ACHN (cell line): ENCODE data around the gene TGFB1.
"Not testable (repeated sequence)": the region's sequence is repeated elsewhere in the genome, so short reads cannot be mapped to it uniquely, and the experiment has no call there.

ENCODE experiments used
- DNase-seq: peaks from one replicate; pipeline ENCODE4 v3.0.0-alpha.2; 2015
- in situ Hi-C: cut with HindIII; loops from 2 replicates; pipeline ENCODE4 v1.10.0; 2017; ENCODE audit warnings: low sequenced_read_pairs, low pct_ligation_motif_present, low pct_unique_long_range_greater_than_20kb

The TGFB1 gene

DNA sequence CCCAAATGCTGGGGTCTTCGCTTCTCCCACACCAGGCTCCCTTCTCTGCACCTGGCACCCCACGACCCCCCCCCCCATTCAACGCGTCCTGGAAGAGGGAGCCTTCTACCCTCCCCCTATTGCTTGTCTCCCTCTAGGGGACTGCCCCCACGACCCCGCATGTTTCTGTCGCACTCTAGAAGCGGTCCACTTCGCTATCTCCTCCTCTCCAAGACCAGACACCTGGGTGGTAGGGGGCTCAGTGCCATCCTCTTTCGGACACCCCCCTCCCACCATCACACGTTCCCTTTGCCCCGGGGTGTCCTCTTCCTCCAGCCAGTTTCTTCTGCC, 1.5 kb downstream of the TGFB1 start:
- DNase-seq = no peak
- in situ Hi-C loops = no loop called here

DNA sequence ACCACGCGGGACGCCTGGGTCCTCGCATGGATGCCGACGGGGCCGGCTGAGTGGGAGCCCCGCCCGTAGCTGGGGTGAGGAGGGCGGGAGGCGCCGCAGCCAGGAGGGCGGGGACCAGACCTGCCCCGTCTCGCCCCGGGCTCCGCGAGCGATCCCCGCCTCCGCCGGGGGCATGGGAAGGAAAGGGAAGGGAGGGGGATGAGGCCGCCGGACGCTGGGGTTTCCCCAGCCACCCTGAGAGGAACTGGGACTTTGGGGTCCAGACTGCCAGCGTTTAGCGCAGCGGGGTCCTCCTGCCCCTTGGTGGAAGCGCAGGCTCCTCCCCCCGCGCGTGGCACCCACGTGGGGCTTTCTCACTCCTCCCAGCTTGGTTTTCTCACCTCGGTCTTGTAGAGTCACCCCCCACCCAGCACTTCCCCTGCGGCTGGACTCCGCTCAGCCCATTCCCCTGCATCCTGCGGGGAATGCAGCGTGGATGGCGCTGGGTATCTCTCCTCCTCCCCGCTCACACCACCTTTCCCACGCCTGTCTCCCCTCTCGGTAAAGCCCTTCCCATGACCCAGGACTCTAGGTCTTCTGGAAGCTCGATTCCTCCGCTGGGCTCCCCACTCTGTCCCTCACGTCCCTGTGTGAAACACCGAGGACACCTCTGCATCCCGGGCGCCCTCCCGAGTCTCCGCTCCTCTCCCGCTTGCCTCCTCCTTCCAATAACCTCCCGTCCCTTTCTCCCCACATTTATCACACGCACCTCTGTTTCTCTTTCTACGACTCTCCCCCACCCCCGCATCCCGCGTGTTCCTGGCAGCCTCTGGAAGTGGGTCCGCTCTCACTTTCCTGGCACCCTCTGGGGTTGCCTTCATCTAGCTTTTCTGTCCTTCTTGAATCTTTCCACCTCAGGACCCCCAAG, 2.1 kb downstream of the TGFB1 start:
- in situ Hi-C loops = no loop called here
- DNase-seq = peak; percentile 49

DNA sequence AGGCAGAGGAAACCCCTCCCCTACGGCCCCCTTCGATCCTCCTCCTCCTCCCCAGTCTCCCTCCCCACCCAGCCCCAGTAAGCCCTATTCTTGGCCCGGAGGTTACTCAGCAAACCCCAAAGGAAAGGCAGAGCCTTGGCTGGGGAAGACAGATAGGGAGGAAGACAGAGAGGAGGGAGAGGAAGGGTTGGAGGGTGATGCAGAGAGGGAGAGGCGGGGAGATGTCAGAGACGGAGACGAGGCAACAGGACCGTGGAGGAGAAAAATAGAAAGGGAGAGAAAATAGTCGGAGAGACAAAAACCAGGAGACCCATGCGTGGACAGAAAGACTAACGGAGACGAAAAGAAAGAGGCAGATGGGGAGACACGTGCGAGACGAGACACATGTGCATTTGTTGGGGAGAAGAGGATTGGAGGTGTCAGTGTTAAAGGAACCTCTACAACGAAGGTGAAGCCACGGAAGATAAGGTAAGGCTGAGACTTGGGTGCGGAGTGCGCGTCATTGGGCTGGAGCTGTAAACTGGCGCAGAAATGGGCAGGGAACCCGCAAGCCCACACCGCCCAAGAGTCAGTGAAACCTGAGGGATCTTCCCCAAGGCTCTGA, 2.9 kb downstream of the TGFB1 start:
- in situ Hi-C loops = no loop called here
- DNase-seq = no peak

GRCh38 chr19:41346916-41347315, 6.8 kb downstream of the TGFB1 start:
- DNase-seq, in situ Hi-C loops: not testable (repeated sequence)

DNA sequence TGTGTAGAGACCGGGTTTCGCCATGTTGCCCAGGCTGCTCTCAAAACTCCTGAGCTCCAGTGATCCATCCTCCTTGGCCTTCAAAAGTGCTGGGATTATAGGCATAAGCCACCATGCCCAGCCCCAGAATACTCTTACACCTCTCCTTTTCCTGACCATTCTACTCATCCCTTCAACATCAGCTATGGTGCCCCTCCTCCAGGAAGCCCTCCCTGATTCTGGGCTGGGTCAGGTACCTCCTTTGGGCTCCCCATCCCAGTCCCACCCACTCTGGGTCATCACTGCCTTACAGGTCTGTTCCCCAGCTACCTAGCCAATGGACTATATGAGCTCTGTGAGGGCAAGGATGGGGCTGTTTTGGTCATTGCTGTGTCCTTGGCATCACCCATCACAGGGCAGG, 9.6 kb downstream of the TGFB1 start:
- DNase-seq = no peak
- in situ Hi-C loops = no loop called here

- in situ Hi-C loops = no loop called here
- no peak for DNase-seq
Observed at GRCh38 chr19:41341669-41342490, 11.8 kb downstream of the TGFB1 start.

DNA sequence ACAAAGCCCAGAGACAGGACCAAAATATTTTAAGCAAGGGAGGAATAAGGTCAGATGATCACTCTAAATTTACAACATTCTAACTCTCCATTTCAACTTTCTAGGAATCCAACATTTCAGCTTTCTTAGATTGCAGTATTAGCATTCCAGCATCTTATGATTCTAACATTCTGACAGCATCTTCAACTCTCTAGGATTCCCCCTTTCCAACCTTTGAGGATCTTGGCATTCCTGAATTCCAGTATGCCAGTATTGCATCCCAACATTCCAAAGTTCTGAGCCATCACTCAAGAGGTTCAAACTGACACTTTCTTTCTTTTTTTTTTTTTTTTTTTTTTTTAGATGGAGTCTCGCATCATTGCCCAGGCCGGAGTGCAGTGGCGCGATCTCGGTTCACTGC, 13.8 kb downstream of the TGFB1 start:
- DNase-seq = peak; percentile 96
- in situ Hi-C loops = no loop called here

GRCh38 chr19:41335467-41335866, 18.3 kb downstream of the TGFB1 start:
- in situ Hi-C loops = no loop called here
- no peak for DNase-seq

- in situ Hi-C loops = no loop called here
- no peak for DNase-seq
Observed at GRCh38 chr19:41334793-41335192, 18.9 kb downstream of the TGFB1 start.

DNA sequence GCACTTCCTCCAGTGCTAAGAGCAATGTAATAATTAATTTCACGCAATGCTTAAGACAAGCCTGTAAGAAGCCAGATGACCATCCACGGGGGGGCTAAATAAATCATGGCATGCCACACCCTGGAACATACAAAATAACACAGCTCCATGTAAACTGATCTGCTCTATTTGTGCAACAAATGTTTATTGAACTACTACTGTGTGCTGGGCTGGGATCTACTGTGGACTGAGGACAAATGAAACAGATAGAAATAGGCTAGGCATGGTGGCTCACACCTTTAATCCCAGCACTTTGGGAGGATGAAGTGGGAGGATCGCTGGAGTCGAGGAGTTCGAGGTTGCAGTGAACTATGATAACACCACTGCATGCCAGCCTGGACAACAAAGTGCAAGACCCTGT, 21.3 kb downstream of the TGFB1 start:
- no peak for DNase-seq
- in situ Hi-C loops = no loop called here

DNA sequence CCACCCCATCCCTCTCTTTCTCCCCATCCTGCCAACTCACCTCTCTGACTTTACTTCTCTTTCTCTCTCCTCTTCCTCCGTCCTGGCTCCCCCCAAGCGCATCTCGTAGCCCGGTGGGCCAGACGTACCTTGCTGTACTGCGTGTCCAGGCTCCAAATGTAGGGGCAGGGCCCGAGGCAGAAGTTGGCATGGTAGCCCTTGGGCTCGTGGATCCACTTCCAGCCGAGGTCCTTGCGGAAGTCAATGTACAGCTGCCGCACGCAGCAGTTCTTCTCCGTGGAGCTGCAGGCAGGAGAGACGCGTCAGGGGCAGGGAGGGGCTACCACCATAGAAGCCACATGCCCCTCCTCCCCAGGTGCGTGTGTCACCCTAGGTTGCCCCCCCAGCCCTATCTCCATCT, 21.7 kb downstream of the TGFB1 start:
- in situ Hi-C loops = no loop called here
- DNase-seq = no peak

DNA sequence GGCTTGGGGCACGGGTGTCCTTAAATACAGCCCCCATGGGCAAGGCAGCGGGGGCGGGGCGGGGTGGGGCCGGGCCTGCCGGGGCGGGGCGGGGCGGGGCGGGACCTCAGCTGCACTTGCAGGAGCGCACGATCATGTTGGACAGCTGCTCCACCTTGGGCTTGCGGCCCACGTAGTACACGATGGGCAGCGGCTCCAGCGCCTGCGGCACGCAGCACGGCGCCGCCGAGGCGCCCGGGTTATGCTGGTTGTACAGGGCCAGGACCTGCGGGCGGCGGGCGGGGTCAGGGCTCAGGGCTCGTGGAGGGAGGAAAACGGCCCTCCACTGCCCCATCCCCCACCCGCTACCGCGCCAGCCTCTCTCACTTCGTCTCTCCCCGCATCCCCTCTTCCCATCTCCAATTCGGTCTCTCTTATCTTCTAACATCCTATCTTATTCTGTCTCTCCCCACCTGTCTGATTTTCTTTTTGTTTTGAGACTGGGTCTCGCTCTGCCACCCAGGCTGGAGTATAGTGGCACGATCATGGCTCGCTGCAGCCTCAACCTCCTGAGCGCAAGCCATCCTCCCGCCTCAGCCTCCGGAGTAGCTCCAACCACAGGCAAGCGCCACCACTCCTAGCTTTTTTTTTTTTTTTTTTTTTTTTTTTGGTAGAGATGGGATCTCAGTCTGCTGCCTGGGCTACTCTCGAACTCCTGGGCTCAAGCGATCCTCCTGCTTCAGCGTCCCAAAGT, 22.6 kb downstream of the TGFB1 start:
- in situ Hi-C loops = no loop called here
- DNase-seq = no peak

DNA sequence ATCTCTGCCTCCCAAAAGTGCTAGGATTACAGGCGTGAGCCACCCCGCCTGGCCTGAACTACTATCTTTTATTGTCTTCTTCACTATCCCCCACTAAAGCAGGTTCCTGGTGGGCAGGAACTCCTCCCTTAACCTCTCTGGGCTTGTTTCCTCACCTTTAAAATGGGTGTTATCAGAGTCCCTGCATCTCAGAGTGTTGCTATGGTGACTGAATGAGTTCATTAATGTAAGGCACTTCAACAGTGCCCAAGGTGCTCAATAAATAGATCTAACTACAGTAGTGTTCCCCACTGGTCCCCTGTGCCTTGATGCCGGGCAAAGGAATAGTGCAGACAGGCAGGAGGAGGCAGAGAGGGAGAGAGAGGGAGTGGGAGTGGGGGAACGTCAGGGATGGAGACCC, 23.2 kb downstream of the TGFB1 start:
- DNase-seq = no peak
- in situ Hi-C loops = no loop called here

GRCh38 chr19:41328842-41329225, 24.9 kb downstream of the TGFB1 start:
- in situ Hi-C loops = no loop called here
- no peak for DNase-seq

DNA sequence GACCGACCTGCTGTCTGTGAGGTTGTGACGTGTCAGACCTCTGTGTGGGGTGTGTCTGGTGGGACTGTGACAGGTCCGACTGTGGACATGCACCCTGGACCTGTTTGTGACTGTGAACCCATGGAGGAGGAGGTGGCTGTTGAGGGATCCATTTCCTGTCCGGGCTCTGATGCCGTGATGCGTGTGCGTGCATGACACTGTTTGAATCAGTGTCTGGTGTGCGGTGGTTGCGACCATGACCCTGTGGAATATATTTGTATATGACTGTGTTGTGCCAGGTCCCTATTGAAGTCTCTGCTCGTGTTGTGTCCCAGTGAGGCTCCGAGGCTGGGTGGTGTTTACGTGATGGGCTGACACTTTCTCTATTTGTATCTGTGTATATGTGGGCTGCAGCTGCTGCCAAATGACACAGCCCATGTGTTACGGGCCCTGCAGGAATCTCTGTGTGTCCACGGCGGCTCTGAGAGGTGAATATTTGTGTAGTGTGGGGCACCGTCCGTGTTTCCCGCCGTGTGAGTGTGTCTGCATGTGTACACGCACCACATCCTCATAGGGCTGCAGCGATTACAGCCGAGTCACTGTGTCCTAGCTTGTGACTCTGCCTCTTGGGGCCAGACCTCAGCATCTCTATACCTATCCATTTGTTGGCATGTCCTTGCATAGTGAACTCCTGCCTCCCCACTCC, 25.4 kb downstream of the TGFB1 start:
- no peak for DNase-seq
- in situ Hi-C loops = no loop called here

DNA sequence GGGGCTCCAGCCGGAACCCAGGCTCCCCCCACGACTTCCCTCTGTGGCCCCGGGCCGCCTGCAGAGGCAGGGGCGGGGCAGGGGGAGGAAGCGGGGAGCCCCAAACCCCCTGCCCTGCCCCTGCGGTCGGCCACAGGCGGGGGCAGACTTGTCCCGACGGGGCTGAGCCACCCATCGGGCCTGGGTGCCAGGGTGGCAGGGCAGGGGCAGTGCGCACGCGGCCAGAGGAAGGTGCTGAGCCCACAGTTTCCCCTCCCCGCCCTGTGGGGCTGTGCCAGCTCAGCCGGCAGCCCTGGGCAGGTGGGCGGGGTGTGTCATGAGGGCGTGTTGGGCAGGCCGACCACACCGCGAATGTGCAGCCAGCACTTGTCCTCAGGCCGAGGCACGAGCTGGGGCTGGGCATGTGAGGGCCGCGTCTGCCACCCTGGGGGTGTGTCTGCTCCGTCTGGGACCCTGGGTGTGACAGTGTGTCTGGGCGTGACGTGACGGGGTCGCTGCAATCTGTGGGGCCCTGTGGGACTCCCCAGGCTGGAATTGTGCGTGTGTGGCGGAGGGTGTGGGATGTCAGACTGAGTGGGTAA, 26.1 kb downstream of the TGFB1 start:
- in situ Hi-C loops = no loop called here
- no peak for DNase-seq

DNA sequence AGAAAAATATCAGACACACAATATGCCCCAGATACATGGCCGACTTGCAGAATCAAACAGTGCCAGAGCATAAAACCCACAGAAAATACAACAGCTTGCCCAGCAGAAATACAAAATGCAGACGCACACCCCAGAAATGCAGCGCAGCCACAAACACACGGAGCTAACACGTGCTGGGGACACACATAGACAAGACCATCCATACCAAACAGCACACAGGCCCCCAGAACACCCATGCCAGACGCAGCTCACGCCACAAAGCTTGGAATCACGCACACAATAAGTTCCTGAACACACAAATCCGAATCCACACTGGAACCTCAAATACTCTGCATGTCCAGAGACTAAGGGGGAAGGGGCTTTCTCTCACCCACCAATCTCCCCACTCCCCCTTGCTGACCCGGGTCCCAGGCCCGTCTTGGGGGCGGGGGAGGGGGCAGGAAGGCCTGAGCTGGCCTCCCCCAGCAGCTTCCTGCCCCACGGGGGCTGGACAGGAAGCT, 26.6 kb downstream of the TGFB1 start:
- in situ Hi-C loops = no loop called here
- no peak for DNase-seq
